MCF 10A (cell line): ENCODE measurements around the gene VBP1. TPM values are rescaled to one million over a fixed set of nuclear protein-coding genes. Genes with fewer than 3 reads are reported as not detected.

Source experiments
- BruUV-seq: library from RNA; stranded (reverse); fragments of 400-500 nt; replicated peaks from 2 replicates; lab custom pipeline; 2021; lab: Mats Ljungman, UMichigan
- CTCF ChIA-PET: fragments of 300-600 bp; sonication (Branson Sonifier 250); formaldehyde crosslinking; extraction: SDS; loops from one replicate; lab custom pipeline; 2021; ENCODE audit warnings: antibody characterized with exemption, inconsistent platforms; lab: Yijun Ruan, JAX
- POLR2A ChIA-PET: fragments of 300-600, 350-650 bp; sonication (Branson Sonifier 250); formaldehyde crosslinking; extraction: SDS; loops from one replicate; lab custom pipeline; 2020; ENCODE audit warnings: antibody characterized with exemption, inconsistent platforms; lab: Yijun Ruan, JAX
- DNase-seq: peaks from one replicate; pipeline ENCODE4 v3.0.0-alpha.2; 2018; ENCODE audit not compliant: unreplicated experiment
- H3K27ac Mint-ChIP-seq: one replicate; pipeline ENCODE4 v1.8.0; 2022; ENCODE audit warnings: mild to moderate bottlenecking, low read depth, mixed read lengths; ENCODE audit not compliant: unreplicated experiment
- H3K27me3 Mint-ChIP-seq: one replicate; pipeline ENCODE4 v1.8.0; 2022; ENCODE audit warnings: mixed read lengths; ENCODE audit not compliant: insufficient read depth, unreplicated experiment
- H3K36me3 Mint-ChIP-seq: one replicate; pipeline ENCODE4 v1.8.0; 2022; ENCODE audit warnings: mild to moderate bottlenecking, moderate library complexity, mixed read lengths; ENCODE audit not compliant: insufficient read depth, unreplicated experiment
- H3K4me1 Mint-ChIP-seq: one replicate; pipeline ENCODE4 v1.8.0; 2022; ENCODE audit warnings: mixed read lengths; ENCODE audit not compliant: insufficient read depth, unreplicated experiment
- H3K4me3 Mint-ChIP-seq: one replicate; pipeline ENCODE4 v1.8.0; 2022; ENCODE audit warnings: mild to moderate bottlenecking, moderate library complexity, mixed read lengths; ENCODE audit not compliant: unreplicated experiment
- H3K9me3 Mint-ChIP-seq: one replicate; pipeline ENCODE4 v1.8.0; 2022; ENCODE audit warnings: mixed read lengths; ENCODE audit not compliant: unreplicated experiment
- CTCF ChIP-seq: fragments of 200-600 bp; IDR thresholded peaks from one replicate; pipeline ENCODE4 v1.8.0; 2022; ENCODE audit warnings: antibody characterized with exemption, mild to moderate bottlenecking; ENCODE audit not compliant: unreplicated experiment
- intact Hi-C: fragments of 100-400 bp; cut with micrococcal nuclease; formaldehyde crosslinking; loops from 2 replicates; pipeline ENCODE4 v1.14.1; 2022
- total RNA-seq: library from RNA; stranded (reverse); gene quantifications from 2 replicates; pipeline ENCODE4 v1.2.3, GENCODE V29; 2022

VBP1 gene
- total RNA-seq, 1 experiment from 2014 or later: 60.5 TPM

- no TSS peak for BruUV-seq
- CTCF ChIA-PET: no interaction called here
- H3K36me3 Mint-ChIP-seq: peaks cover 21% of the 10 kb centered on the region
- POLR2A ChIA-PET: interaction anchor here (1.0 kb wide), 1 partner anchor 14 kb away, joined by 3 read pairs; no protein-coding TSS in a partner anchor
- intact Hi-C loops: no loop called here
- H3K27ac Mint-ChIP-seq: no peak overlapping the region
- H3K9me3 Mint-ChIP-seq: no peaks in the 10 kb centered on the region
- no peak overlapping the region for H3K4me3 Mint-ChIP-seq
- TF ChIP-seq CTCF: no peak
- H3K4me1 Mint-ChIP-seq: no peaks in the 10 kb centered on the region
- no peaks in the 10 kb centered on the region for H3K27me3 Mint-ChIP-seq
- DNase-seq: peak; percentile 21
Measured at GRCh38 chrX:155242300-155242699, 26.0 kb downstream of the VBP1 start.

- Mint-ChIP-seq H3K27me3 (no peaks in the 10 kb centered on the region), H3K4me3 (no peak overlapping the region), H3K9me3 (peaks cover 13% of the 10 kb centered on the region), H3K4me1 (no peaks in the 10 kb centered on the region), H3K27ac (no peak overlapping the region), H3K36me3 (no peaks in the 10 kb centered on the region)
- POLR2A ChIA-PET: no interaction called here
- no TSS peak for BruUV-seq
- intact Hi-C loops: no loop called here
- CTCF ChIA-PET: no interaction called here
- TF ChIP-seq CTCF: no peak
- no peak for DNase-seq
Measured at GRCh38 chrX:155246748-155247147, 30.5 kb downstream of the VBP1 start.

DNA sequence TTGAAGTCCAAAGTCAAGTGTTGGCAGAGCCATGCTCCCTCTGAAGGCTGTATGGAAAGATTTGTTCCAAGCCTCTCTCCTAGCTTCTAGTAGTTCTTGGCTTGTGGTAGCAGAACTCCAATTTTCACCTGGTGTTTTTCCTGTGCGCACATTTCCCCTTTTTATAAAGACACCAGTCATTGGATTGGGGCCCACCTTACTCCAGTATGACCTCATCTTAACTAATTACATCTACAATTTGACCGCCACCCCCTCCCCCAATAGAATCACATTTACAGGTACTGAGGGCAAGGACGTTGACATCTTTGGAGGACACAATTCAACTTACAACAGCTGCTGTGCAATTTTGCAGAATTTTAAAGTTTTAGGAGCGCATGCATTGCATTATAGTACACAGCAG lies 31.2 kb downstream of the VBP1 start:
- POLR2A ChIA-PET: no interaction called here
- H3K27ac Mint-ChIP-seq: no peak overlapping the region
- intact Hi-C loops: no loop called here
- no peaks in the 10 kb centered on the region for H3K36me3 Mint-ChIP-seq
- no TSS peak for BruUV-seq
- TF ChIP-seq CTCF: no peak
- no peak overlapping the region for H3K4me3 Mint-ChIP-seq
- H3K4me1 Mint-ChIP-seq: no peaks in the 10 kb centered on the region
- CTCF ChIA-PET: interaction anchor here (0.5 kb wide), 1 partner anchor 249 kb away, joined by 3 read pairs; no protein-coding TSS in a partner anchor
- no peaks in the 10 kb centered on the region for H3K27me3 Mint-ChIP-seq
- H3K9me3 Mint-ChIP-seq: peaks cover 13% of the 10 kb centered on the region
- DNase-seq: no peak

DNA sequence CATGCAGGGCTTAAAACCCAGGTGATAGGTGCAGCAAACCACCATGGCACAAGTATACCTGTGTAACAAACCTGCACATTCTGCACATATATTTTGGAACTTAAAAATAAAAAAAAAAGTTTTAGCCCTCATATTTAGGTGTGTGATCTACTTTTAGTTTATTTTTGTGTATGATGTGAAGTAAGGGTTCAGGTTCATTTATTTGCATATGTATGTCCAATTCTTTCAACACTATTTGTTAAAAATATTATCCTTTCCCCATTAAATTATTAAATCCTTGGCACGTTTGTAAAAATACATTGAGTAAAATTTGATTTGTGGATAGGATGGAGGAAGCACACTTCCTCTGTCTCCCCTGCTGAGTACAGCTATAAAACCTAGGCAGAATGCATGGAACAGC lies 35.1 kb downstream of the VBP1 start:
- H3K27me3 Mint-ChIP-seq: no peaks in the 10 kb centered on the region
- no peaks in the 10 kb centered on the region for H3K4me1 Mint-ChIP-seq
- peaks cover 16% of the 10 kb centered on the region for H3K9me3 Mint-ChIP-seq
- H3K4me3 Mint-ChIP-seq: no peak overlapping the region
- CTCF ChIA-PET: interaction anchor here (0.6 kb wide), 1 partner anchor 270 kb away, joined by 3 read pairs; no protein-coding TSS in a partner anchor
- H3K36me3 Mint-ChIP-seq: no peaks in the 10 kb centered on the region
- POLR2A ChIA-PET: no interaction called here
- intact Hi-C loops: no loop called here
- TF ChIP-seq CTCF: no peak
- BruUV-seq: no TSS peak
- DNase-seq: no peak
- H3K27ac Mint-ChIP-seq: no peak overlapping the region
